HEK293T (cell line): ENCODE measurements around the gene BTN2A1.

Source experiments
- BHLHE40 ChIP-seq: fragments of 450-650 bp; IDR thresholded peaks from 2 replicates; pipeline ENCODE4 v1.6.1; 2016; ENCODE audit warnings: mild to moderate bottlenecking, moderate library complexity, borderline replicate concordance
- ELF4 ChIP-seq: fragments of 450-650 bp; IDR thresholded peaks from 2 replicates; pipeline ENCODE4 v1.6.1; 2017; ENCODE audit warnings: antibody characterized with exemption
- FOXA1 ChIP-seq: fragments of 450-650 bp; IDR thresholded peaks from 2 replicates; pipeline ENCODE4 v1.6.1; 2016; ENCODE audit warnings: mild to moderate bottlenecking
- FOXK2 ChIP-seq: fragments of 450-650 bp; IDR thresholded peaks from 2 replicates; pipeline ENCODE4 v1.6.1; 2016; ENCODE audit warnings: mild to moderate bottlenecking
- FOXM1 ChIP-seq: fragments of 450-650 bp; IDR thresholded peaks from 2 replicates; pipeline ENCODE4 v1.6.1; 2017; ENCODE audit warnings: mild to moderate bottlenecking, borderline replicate concordance
- HDGF ChIP-seq: fragments of 450-650 bp; IDR thresholded peaks from 2 replicates; pipeline ENCODE4 v1.6.1; 2017; ENCODE audit warnings: antibody characterized with exemption, borderline replicate concordance
- L3MBTL2 ChIP-seq: fragments of 450-650 bp; conservative IDR thresholded peaks from 2 replicates; pipeline ENCODE4 v1.6.1; 2016; ENCODE audit warnings: mild to moderate bottlenecking
- LEF1 ChIP-seq: fragments of 450-650 bp; IDR thresholded peaks from 2 replicates; pipeline ENCODE4 v1.6.1; 2017; ENCODE audit warnings: mild to moderate bottlenecking, borderline replicate concordance
- SP1 ChIP-seq: fragments of 450-650 bp; IDR thresholded peaks from 2 replicates; pipeline ENCODE4 v1.6.1; 2017
- SUZ12 ChIP-seq: fragments of 450-650 bp; IDR thresholded peaks from 2 replicates; pipeline ENCODE4 v1.6.1; 2016; ENCODE audit warnings: mild to moderate bottlenecking
- ZNF384 ChIP-seq: fragments of 450-650 bp; IDR thresholded peaks from 2 replicates; pipeline ENCODE4 v1.6.1; 2016

GRCh38 chr6:26470643-26471042 lies 12.9 kb downstream of the BTN2A1 start:
- TF ChIP-seq ELF4 = no peak
- no peak for TF ChIP-seq SP1
- TF ChIP-seq FOXM1 = no peak
- TF ChIP-seq LEF1 = no peak
- no peak for TF ChIP-seq HDGF
- TF ChIP-seq SUZ12 = no peak
- no peak for TF ChIP-seq L3MBTL2
- TF ChIP-seq ZNF384 = no peak
- no peak for TF ChIP-seq FOXK2
- TF ChIP-seq FOXA1 = no peak
- no peak for TF ChIP-seq BHLHE40
